ENCODE measurements around the gene PIK3R1. TPM values are rescaled to one million over a fixed set of nuclear protein-coding genes. Genes with fewer than 3 reads are reported as not detected.

Gene PIK3R1
- total and polyA plus RNA-seq, 10 of the 15 experiments (the other 5 are each of a cell fraction or from before 2014, with no cell fraction given) = 7.8 to 38.4 (median 15.7) TPM

DNA sequence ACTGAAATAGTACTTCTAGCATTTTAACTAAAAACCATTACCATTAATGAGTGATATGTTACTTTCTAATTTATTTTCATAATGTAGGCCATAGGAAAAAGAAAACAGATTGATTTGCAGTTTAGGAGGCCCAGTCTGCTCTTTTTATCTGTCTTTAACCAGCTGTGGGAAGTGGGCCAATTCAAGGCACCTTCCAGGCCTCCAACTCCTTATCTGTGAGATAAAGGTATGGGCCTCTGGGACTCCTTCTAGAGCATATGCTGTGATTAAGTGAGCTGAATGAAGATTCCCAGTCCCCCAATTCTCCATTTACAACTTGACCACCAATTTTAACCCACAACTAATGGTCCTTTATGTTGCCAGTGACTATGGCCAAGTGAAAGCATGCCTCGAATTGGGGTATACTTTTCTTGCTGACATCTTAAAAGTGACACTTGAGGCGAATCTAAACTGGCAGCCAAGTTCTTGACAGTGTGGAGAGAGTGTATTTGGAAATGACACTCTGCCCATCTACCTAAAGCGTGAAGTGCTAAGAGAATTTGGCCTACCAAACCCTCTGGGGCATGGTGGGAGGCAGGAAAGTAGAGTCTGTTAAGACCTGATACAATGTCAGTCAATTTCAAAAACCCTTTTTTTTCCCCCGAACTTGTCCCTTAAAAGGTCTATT, 88.3 kb downstream of the PIK3R1 start:
- H3K9ac ChIP-seq (ENCODE audit: control insufficient read depth, insufficient read depth, low read length) = no peak overlapping the region
- ChIA-PET RAD21 (ENCODE audit: unreplicated experiment) (interaction anchor here (1.1 to 3.6 kb wide), 4 partner anchors 8 to 157 kb away, joined by 3 to 30 read pairs (median 4); no protein-coding TSS in a partner anchor), CTCF (interaction anchor here (1.1 to 2.1 kb wide), 3 partner anchors 11 to 17 kb away, joined by 3 to 14 read pairs (median 5); no protein-coding TSS in a partner anchor), SMC1A (ENCODE audit: uncharacterized antibody, unreplicated experiment) (interaction anchor here (0.6 to 10.5 kb wide), 12 partner anchors 9 to 139 kb away, joined by 3 to 63 read pairs (median 4); no protein-coding TSS in a partner anchor), POLR2A (interaction anchor here (1.1 to 1.5 kb wide), 2 partner anchors 14 to 46 kb away, joined by 6 to 8 read pairs; no protein-coding TSS in a partner anchor)
- H3K9me3 ChIP-seq (replicated peaks; ENCODE audit: control insufficient read depth, insufficient read depth, low read length) = no peaks in the 10 kb centered on the region
- BruUV-seq (replicated peaks) = no TSS peak
- no peaks in the 10 kb centered on the region for H3K79me2 ChIP-seq (ENCODE audit: control insufficient read depth, insufficient read depth, low read length)
- TF ChIP-seq, protein P1, sequence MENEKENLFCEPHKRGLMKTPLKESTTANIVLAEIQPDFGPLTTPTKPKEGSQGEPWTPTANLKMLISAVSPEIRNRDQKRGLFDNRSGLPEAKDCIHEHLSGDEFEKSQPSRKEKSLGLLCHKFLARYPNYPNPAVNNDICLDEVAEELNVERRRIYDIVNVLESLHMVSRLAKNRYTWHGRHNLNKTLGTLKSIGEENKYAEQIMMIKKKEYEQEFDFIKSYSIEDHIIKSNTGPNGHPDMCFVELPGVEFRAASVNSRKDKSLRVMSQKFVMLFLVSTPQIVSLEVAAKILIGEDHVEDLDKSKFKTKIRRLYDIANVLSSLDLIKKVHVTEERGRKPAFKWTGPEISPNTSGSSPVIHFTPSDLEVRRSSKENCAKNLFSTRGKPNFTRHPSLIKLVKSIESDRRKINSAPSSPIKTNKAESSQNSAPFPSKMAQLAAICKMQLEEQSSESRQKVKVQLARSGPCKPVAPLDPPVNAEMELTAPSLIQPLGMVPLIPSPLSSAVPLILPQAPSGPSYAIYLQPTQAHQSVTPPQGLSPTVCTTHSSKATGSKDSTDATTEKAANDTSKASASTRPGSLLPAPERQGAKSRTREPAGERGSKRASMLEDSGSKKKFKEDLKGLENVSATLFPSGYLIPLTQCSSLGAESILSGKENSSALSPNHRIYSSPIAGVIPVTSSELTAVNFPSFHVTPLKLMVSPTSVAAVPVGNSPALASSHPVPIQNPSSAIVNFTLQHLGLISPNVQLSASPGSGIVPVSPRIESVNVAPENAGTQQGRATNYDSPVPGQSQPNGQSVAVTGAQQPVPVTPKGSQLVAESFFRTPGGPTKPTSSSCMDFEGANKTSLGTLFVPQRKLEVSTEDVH (IDR thresholded peaks at IDR 0.05; ENCODE audit: low read depth, partially characterized antibody) = no peak
- no peak for TF ChIP-seq ETV6 (conservative IDR thresholded peaks at IDR 0.05 in 1 of 2, IDR thresholded peaks at IDR 0.05 in 1 of 2; ENCODE audit: borderline replicate concordance in 1 of 2, low read depth in 1 of 2)
- no peak for TF ChIP-seq HCFC1 (IDR thresholded peaks at IDR 0.05; ENCODE audit: low read length)
- no peak for TF ChIP-seq SREBF1 (IDR thresholded peaks at IDR 0.05; ENCODE audit: low read length)
- no peak for TF ChIP-seq TAF1 (IDR thresholded peaks at IDR 0.05; ENCODE audit: borderline replicate concordance, low read depth, low read length)
- TF ChIP-seq EED (IDR thresholded peaks at IDR 0.05; ENCODE audit: low read depth) = no peak
- no peak for TF ChIP-seq RUNX3 (IDR thresholded peaks at IDR 0.05; ENCODE audit: low read length)
- no peak for TF ChIP-seq POLR2A (IDR thresholded peaks at IDR 0.05; ENCODE audit: low read depth, low read length)
- TF ChIP-seq, protein P2, sequence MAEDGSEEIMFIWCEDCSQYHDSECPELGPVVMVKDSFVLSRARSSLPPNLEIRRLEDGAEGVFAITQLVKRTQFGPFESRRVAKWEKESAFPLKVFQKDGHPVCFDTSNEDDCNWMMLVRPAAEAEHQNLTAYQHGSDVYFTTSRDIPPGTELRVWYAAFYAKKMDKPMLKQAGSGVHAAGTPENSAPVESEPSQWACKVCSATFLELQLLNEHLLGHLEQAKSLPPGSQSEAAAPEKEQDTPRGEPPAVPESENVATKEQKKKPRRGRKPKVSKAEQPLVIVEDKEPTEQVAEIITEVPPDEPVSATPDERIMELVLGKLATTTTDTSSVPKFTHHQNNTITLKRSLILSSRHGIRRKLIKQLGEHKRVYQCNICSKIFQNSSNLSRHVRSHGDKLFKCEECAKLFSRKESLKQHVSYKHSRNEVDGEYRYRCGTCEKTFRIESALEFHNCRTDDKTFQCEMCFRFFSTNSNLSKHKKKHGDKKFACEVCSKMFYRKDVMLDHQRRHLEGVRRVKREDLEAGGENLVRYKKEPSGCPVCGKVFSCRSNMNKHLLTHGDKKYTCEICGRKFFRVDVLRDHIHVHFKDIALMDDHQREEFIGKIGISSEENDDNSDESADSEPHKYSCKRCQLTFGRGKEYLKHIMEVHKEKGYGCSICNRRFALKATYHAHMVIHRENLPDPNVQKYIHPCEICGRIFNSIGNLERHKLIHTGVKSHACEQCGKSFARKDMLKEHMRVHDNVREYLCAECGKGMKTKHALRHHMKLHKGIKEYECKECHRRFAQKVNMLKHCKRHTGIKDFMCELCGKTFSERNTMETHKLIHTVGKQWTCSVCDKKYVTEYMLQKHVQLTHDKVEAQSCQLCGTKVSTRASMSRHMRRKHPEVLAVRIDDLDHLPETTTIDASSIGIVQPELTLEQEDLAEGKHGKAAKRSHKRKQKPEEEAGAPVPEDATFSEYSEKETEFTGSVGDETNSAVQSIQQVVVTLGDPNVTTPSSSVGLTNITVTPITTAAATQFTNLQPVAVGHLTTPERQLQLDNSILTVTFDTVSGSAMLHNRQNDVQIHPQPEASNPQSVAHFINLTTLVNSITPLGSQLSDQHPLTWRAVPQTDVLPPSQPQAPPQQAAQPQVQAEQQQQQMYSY (CRISPR knock-in tag; IDR thresholded peaks at IDR 0.05) = no peak
- TF ChIP-seq SPI1 (IDR thresholded peaks at IDR 0.05; ENCODE audit: borderline replicate concordance, insufficient read depth, low read depth, low read length) = no peak
- no peak for TF ChIP-seq SMC3 (IDR thresholded peaks at IDR 0.05; ENCODE audit: borderline replicate concordance, low read length)
- TF ChIP-seq, protein P3, sequence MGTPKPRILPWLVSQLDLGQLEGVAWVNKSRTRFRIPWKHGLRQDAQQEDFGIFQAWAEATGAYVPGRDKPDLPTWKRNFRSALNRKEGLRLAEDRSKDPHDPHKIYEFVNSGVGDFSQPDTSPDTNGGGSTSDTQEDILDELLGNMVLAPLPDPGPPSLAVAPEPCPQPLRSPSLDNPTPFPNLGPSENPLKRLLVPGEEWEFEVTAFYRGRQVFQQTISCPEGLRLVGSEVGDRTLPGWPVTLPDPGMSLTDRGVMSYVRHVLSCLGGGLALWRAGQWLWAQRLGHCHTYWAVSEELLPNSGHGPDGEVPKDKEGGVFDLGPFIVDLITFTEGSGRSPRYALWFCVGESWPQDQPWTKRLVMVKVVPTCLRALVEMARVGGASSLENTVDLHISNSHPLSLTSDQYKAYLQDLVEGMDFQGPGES (IDR thresholded peaks at IDR 0.05) = no peak
- no peak for TF ChIP-seq TBL1XR1 (IDR thresholded peaks at IDR 0.05; ENCODE audit: low read depth, low read length)
- 0 out of 2 replicates have a peak overlapping the region, but pooled peaks have one; percentile 4 for H3K27ac ChIP-seq (ENCODE audit: control insufficient read depth, insufficient read depth)
- in situ Hi-C loops (cut with MboI) (no loop called here), intact Hi-C loops (cut with micrococcal nuclease; ENCODE audit: unreplicated experiment) (loop anchor here (1.0 to 5.0 kb wide), 2 partner anchors 73 to 130 kb away; no protein-coding TSS in a partner anchor)
- H3K36me3 ChIP-seq (ENCODE audit: control insufficient read depth in 2 of 2, insufficient read depth in 2 of 2, low read length in 1 of 2) = no peaks in the 10 kb centered on the region
- no peaks in the 10 kb centered on the region for H3K27me3 ChIP-seq (replicated peaks in 1 of 2; ENCODE audit: control insufficient read depth in 2 of 2, insufficient read depth in 2 of 2, low read length in 1 of 2)
- H3K4me1 ChIP-seq (ENCODE audit: control insufficient read depth, insufficient read depth, low read length) = peaks cover 13% of the 10 kb centered on the region; the same call in 1 of the 2 replicates
- 64% methylated on average over 4 of the region's 4 CpGs for WGBS (ENCODE audit: insufficient coverage, insufficient replicate concordance, low lambda C conversion rate, missing lambda C conversion rate)
- DNase-seq (ENCODE audit: low read depth, low spot score) (no peak), ATAC-seq (peak; percentile 20; the same call in 2 of the 3 replicates), FAIRE-seq (no peak)
- H2AFZ ChIP-seq (ENCODE audit: control insufficient read depth, low read depth, low read length) = no peak overlapping the region
- H3K4me3 ChIP-seq = no peak overlapping the region
- no peak overlapping the region for H3K4me2 ChIP-seq (ENCODE audit: control insufficient read depth, insufficient read depth)
- no peaks in the 10 kb centered on the region for H4K20me1 ChIP-seq (ENCODE audit: control insufficient read depth, insufficient read depth)

All from GM12878 (cell line).